ENCODE data around the gene PRRX2.

DNA sequence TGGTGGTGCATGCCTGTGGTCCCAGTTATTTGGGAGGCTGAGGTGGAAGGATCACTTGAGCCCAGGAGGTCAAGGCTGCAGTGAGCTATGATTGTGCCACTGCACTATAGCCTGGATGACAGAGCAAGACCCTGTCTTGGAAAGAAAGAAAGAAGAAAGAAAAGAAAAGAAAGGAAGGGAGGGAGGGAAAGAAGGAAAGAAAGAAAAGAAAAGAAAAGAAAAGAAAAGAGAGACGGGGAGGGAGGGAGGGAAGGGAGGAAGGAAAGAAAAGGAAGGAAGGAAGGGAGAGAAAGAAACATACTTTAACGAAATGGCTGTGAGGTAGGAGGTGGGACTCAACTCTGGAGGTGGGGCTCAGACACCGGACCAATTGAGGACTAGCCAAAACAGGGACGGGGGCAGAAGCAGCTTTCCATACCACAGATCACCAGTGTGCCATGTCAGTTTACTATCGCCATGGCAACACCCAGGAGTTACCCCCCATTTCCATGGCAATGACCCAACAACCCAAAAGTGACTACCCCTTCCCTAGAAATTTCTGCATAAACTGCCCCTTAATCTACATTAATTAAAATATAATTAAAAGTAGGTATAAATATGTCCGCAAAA lies 66.1 kb downstream of the PRRX2 start:
- TF ChIP-seq, protein P1, sequence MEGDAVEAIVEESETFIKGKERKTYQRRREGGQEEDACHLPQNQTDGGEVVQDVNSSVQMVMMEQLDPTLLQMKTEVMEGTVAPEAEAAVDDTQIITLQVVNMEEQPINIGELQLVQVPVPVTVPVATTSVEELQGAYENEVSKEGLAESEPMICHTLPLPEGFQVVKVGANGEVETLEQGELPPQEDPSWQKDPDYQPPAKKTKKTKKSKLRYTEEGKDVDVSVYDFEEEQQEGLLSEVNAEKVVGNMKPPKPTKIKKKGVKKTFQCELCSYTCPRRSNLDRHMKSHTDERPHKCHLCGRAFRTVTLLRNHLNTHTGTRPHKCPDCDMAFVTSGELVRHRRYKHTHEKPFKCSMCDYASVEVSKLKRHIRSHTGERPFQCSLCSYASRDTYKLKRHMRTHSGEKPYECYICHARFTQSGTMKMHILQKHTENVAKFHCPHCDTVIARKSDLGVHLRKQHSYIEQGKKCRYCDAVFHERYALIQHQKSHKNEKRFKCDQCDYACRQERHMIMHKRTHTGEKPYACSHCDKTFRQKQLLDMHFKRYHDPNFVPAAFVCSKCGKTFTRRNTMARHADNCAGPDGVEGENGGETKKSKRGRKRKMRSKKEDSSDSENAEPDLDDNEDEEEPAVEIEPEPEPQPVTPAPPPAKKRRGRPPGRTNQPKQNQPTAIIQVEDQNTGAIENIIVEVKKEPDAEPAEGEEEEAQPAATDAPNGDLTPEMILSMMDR (IDR thresholded peaks at IDR 0.05): no peak
- TF ChIP-seq POLR2A (IDR thresholded peaks at IDR 0.05): no peak
